HG03457 (cell line): ENCODE data around the gene EIF2S2.

Experiments
- ATAC-seq: cut with Tn5 transposase; IDR thresholded peaks from one replicate; pipeline ENCODE4 v1.9.1; 2021; ENCODE audit warnings: moderate number of reproducible peaks; ENCODE audit not compliant: unreplicated experiment

Gene EIF2S2

DNA sequence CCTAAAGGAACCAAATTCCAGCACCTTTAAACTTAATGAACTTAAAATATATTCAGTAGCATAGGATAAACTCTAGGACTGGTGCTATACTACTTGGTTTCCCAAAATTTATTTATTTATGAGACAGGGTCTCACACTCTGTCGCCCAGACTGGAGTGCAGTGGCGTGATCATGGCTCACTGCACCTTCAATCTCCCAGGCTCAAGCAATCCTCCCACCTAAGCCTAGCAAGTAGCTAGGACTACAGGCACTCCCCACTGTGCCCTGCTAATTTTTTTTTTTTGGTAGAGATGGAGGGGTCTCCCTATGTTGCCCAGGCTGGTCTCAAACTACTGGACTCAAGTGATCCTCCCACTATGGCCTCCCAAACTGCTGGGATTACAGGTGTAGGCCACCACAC, 21.4 kb downstream of the EIF2S2 start:
- ATAC-seq, result no peak

DNA sequence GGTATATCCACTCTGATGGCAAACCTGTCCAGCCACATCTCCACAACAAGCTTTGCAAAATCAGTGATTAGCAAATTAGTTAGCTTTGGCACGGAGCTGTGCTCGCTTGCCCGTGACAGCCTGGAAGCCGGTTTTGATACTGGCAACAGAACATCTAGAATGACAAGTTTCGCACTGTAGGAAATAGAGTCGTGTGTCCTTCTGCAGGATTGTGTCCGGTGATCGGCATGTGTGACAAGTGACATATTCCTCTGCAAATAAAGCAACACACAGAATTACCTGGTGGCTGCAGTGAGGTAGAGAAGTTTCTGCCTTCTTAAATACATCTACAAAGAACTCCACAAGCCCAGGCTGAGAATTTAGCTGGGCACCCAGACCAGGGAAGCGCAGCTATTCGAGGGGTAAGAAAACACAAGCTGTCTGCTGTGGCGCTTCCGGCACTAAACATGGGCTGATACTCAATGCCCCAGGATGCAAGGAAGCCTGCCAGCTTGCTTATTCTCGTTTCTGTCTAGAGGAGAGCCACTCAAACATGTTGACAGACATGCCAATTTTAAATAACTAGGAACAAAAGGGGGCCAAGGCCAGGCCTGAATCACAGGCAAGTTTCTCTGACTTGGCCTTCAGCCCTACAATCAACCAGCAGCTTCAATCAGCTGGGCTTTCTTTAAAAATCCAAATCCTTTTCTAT, 22.2 kb downstream of the EIF2S2 start:
- ATAC-seq, result no peak

DNA sequence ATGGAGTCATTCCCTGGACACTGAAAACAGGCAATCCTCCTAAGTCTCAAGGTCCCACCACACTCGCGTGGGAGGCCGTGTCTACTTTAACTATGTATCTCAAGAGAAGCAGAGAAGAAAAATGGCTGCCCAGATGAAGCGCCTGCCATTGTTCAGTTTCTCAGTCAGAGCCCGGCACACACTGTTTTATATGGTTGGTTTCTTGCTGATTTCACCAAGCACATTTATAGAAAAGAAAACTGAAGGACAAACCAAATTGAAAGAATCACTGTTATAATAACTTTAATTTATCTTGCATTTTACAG, 22.9 kb downstream of the EIF2S2 start:
- ATAC-seq, result no peak

DNA sequence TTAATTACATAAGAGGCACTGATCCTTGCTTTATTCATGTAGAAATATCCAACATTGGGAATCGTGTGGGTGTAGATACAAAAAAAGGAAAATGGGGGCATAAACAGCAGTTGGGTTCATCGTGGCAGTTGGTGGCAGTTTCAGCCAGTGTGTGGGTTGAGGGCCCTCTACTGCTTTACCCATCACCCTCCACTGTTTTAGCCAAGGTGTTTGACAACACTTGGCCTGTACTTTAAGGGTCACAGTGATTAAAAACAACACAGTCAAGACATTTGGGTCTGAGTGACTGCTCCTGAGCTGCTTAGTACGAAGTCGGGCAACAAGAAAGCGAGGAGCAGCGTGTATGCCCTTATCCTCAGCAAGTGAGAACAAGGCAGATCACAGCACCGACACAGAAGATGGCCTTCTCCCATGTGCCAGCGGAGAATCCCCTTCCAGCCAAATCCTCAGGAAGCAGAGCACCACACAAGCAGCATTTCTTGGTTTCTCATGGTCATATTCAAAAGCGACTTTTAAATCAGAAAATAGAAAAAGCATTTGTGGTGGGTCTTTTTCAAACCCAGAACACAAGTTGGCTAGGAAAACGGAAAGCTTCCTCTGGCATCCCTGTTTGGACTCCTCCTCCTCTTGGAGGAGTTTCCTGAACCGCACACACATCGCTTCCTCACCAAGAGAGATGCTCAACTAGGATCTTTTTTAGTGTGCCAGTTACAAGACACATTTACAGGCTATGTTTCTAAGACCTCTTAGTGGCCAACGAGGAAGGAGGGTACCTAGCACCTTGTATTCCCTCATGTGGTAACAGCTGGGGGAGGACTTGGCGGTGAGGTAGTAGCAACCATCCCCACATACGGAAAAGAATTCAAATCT, 23.5 kb downstream of the EIF2S2 start:
- ATAC-seq, result no peak

DNA sequence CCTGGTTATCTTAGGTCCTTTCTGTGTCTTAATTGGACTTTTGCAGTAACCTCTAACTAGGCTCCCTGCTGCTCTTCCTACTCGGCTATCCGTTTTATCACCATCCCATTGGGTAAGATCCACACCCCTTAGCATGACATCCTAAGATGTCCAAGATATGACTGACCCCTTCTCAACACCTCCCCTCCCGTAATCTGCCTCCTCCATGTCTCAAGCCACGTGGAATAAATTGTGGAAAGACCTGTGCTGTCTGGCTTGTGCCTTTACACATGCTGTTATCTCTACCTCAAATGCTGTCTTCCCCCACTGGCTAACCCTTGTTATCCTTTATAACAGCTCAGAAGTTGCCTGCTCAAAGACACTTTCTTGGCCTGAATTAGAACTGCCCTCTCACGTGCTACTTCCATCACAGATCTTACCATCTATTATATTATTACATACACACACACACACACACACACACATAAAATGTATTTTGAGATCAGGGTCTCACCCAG, 26.5 kb downstream of the EIF2S2 start:
- no peak for ATAC-seq

DNA sequence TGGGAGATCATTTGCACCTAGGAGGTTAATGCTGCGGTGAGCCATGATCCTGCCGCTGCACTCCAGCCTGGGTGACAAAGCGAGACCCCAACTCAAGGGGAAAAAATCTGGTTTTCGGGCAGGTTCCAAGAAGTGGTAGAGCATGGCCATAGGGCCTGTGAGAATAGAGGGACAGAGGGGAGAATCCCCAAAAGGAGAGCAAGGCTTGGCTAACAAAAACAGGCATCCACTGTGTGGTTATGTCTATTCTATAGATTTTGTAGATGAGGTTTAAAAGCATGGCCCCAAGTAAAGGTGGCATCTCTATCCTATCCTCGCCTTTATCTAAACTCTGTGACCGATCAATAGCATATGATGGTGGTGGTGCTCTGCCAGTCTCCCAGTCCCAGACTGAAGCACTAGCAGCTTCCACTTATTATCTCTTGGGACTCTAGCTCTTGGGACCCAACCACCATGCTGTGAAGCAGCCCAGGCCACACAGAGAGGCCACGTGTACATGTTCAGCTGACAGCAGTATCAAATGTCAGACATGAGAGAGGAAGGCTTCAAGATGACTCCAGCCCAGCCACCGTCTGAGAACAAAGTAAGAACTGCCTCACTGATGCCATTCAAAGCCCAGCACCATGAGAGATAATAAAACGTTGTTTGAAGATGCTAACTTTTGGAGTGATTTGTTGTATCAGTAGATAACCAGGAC, 27.7 kb downstream of the EIF2S2 start:
- no peak for ATAC-seq

DNA sequence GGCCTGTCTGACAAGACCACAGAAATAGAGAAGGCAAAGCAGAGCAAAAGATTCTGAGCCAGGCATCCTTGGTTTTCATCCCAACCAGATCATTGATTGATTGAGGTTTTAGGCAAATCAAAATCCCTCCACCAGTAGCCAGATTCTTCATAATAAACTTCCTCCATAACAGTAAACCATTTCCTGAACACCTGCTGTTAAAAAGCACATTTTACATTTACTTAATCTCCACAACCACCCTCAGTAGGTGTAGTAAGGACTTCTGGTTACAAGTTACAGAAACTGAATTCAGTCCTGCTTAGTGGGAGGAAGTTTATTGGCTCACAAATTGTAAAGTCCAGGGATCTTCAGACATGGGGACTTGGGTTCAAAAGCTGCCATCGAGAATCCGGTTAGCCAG, 28.3 kb downstream of the EIF2S2 start:
- no peak for ATAC-seq

DNA sequence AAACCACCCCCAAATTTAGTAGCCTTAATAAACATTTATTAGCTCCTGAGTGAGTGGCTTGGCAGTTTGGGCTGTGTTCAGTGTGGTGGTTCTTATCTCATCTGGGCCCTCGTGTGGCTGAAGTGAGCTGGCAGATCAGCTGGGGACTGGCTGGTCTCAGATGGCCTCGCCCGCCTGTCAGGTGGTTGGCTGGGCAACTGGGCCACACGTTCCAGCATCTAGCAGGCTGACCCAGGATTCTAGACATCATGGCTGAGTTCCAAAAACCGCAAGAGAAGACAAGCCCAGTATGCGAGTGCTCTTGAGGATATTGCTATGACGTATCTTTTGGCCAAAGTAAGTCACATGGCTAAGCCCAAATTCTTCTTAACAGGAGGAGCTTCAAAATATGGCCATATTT, 28.9 kb downstream of the EIF2S2 start:
- ATAC-seq, result no peak

DNA sequence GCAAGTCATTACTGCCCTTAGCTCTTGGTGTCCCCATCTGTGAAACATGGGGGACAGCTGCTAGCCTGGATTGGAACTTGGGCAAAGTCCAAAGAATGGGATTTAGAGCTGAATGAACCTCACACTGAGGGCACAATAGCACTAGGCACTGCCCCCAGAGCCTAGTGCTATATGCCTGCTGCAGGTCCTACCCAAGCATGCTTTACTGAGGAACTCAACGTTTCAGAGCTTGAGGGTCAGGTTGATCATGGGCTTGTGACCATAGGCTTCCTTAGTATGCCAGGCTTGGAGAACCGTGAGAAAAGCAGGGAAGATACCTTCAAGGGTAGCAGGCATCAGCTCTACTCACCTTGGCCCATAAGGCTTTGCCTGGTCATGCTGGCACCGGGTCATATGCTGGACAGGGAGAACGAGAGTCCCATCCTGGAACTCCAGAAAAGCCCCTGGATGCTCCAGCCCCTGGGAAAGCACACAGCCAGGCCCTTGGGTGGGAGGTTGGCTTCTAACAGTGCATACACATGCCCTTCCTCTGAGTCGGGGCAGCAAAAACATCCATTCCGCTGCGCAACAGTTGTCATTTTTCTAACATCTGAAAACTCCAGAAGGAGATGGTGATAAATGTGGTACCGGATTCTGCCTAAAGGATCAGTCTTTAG, 29.7 kb downstream of the EIF2S2 start:
- no peak for ATAC-seq

DNA sequence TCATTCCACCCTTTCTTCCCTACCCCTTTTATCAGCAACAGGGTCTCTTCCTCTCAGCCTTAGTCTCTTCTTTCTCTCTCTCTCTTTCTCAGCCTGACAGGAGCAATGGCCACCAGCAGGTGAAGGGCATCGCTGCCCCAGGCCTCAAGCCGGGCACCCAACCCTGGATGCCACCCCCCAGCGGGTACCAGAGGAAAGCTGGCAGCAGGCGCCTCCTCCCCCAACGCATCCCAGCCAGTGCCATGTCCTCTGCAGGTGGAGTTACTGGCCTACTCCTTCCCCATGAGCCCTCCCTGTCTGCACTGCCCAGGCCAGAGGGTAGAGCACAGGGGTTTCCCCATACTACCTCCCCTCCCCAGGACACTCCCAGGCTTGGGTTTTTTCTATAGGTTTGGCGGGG, 32.2 kb downstream of the EIF2S2 start:
- ATAC-seq, result no peak

DNA sequence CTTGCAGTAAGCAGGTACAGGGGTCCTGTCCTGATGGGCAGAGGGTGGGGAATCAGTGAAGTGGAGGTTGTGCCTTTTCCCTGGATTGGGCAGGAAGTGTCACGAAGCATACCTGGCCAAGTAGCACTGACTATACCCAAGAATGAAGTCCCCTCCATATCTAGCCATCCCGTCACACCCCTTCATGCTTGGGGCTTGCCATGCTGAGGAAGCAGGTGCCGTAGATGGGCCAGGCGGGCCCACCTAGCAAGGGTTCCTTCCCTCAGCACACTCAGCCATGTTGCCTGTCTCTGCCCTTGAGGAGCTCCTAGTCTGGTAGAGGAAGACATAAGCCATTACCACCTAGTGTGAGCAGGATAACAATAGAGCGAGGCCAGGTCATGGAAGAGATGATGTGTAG, 33.5 kb downstream of the EIF2S2 start:
- no peak for ATAC-seq

DNA sequence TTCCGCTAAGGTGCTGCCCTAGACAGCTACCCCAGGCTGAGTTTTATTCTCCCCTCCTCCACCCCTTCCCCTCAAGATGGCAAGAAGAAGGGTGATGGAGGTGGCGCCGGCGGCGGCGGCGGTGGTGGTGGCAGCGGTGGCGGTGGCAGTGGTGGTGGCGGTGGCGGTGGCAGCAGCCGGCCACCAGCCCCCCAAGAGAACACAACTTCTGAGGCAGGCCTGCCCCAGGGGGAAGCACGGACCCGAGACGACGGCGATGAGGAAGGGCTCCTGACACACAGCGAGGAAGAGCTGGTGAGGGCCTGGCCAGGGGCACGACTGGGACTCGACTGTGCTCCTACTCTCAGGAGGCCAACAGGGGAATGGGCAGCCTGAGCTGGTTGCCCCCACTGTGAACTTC, 35.1 kb downstream of the EIF2S2 start:
- no peak for ATAC-seq

DNA sequence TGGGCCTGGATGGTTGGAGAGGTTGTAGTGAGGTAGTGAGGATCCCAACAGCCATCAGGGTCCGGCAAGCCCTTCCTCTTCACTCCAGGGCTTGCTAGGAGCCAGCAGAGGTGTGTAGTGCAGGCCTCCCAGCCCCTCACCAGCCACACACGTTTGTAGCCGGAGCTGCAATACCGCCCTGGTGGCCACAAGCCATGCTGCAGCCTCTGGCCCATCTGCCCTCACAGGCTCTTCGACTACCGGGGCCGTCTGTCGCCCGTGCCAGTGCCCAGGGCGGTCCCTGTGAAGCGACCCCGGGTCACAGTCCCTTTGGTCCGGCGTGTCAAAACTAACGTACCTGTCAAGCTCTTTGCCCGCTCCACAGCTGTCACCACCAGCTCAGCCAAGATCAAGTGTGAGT, 36.4 kb downstream of the EIF2S2 start:
- no peak for ATAC-seq

DNA sequence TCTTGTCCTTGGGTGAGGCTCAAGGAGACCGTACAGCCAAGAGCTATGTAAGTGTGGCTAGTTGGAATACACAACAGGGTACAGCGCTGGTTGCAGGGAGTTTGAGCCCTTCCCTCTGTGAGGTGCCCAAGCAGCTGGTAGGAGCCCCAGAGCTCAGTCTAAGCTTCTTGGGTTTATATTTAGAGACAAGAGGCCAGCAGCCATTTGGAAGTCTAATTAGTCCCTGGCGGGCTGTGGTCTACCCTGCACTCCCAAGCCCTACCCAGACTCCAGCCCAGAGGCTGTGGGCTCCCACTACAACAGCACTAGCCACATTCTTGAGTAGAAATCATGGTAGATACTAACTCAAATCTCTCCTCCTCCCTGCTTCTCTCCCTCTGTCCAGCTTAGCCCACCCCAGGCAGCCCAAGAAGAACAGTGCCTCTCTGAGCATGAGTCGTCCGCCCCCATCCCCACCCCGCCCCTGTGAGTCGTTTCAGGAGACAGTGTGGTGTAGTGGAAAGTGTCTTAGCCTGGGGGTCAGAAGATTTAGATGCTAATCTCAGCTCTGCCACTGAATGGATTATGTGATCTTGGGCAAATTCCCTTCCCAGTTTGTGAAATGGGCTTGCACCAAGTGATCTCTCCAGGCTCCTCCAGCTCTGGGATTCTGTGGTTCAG, 37.8 kb downstream of the EIF2S2 start:
- ATAC-seq, result no peak

DNA sequence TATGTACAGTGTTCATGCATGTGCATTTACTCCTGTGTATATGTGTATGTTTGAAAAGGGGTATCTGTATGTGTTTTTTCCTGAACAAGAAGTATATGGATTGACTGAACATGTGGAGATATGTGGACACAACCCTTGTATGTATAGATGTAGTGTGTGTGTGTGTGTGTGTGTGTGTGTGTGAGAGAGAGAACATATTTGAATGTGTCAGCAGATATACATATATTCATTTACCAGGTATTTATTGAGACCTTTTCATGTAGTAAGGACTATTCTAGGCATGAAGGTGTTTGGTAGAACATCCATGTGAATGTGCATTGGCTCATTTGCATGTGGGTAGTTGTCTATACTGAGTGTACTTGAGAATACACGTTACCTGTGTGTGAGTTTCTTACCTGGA, 39.3 kb downstream of the EIF2S2 start:
- no peak for ATAC-seq

DNA sequence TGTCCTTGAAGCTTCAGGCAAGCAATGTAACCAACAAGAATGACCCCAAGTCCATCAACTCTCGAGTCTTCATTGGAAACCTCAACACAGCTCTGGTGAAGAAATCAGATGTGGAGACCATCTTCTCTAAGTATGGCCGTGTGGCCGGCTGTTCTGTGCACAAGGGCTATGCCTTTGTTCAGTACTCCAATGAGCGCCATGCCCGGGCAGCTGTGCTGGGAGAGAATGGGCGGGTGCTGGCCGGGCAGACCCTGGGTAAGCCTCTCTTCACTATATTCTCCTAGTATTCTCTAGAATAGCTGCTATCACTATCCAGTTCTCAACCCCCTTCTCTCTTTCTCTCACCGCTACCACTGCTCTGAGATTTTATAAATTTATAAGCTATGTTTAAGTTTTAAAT, 40.0 kb downstream of the EIF2S2 start:
- ATAC-seq, result no peak

DNA sequence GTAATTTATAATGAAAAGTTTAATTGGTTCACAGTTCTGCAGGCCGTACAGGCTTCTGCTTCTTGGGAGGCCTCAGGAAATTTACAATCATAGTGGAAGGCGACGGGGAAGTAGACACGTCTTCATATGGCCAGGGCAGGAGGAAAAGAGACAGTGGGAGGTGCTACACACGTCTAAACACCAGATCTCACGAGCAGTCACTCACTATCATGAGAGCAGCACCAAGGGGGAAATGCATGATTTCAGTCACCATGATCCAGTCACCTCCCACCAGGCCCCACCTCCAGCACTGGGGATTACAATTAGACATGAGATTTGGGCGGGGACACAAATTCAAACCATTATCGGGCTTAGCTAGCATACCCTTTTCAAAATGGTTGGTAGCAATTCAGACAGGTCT, 41.2 kb downstream of the EIF2S2 start:
- ATAC-seq, result no peak

DNA sequence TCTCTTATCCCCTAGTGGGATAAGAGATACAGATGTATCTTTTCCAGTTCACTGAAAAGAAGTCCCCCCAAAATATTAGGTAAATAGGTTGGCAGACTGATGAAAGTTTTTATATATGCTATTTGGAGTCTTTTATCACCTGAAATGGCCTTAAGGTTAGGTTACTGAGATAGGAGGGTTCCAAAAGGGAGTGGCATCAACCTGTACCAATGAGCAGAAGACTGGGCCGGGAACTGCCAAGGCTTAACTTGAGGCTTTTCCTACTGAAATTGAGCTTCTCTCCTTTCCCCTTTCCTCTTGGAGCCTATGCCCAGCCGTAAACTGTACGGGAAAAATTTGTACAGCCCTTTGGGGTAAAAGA, 42.0 kb downstream of the EIF2S2 start:
- no peak for ATAC-seq

DNA sequence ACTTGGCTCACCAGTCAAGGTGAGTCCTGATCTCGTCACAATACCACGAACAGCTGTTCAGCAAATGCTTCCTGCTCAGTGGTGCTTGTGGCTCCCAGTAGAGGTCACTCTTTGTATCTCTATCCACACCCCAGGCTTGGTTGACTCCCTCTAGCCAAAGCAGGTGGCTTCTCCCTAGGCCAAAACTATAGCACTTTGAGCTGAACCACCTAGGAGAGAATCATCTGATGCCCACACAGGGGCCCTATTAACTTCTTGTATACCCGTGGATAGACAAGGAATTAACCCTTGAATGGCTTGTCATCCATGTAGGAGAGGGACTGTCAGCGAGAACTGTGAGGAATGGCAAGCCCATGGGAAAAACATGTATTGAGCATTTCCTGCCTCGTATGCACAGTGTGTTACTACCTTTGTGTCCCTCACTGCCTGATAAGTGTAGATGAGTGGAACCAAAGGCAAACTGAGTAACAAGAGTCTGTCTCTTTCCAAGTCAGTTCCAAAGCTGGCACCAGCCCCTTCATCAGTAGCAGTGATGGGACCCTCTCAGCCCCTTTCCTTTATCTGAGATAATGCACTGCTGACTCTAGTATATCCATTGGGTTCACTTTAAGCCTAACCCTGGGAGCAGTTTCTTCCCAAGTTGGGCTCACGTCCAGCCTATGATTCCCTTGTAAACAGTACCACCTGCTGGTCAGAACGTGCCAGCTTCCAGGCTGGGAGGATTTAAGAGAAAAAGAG, 42.5 kb downstream of the EIF2S2 start:
- no peak for ATAC-seq

DNA sequence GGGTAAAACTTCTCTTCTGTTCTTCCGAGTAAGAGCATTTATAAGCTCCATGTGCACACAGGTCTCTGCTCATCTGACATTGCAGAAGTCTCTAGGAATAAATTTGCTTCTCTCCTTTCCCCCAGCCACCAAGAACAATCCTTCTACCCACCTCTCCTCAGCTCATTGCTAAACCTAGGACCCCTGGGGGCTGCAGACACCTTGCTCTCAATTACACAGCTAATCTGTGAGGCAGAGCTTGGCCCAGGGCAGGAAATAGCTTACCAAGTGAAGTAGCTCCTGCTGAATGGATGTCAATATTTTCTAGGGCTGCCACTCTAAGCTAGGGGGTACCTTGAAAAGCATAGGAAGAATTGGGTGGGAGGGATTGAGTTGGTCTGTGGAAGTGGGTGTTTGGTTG, 44.0 kb downstream of the EIF2S2 start:
- no peak for ATAC-seq
